CD4-positive, alpha-beta T cell treated with Interleukin-4 for 1 hour (primary cell): ENCODE data around the gene PPFIA1.
A peak's percentile ranks its signal among the peaks of the same experiment; 100 is the strongest.

Source experiments
- DNase-seq, 2 donors: peaks; one replicate each; pipeline ENCODE4 v3.0.0-alpha.2; 2020 to 2022

PPFIA1 gene

GRCh38 chr11:70270104-70270876 is at the start of gene PPFIA1:
TSS of gene PPFIA1 (plus strand) at chr11:70270690. CDS start at chr11:70272173, 1,483 bp downstream.
- peak; percentile 93 to 95 for DNase-seq

GRCh38 chr11:70220920-70221319 is 49.6 kb upstream of the PPFIA1 start:
- DNase-seq = no peak

GRCh38 chr11:70225681-70226177 is 44.8 kb upstream of the PPFIA1 start:
- DNase-seq = no peak

GRCh38 chr11:70226183-70226582 is 44.3 kb upstream of the PPFIA1 start:
- DNase-seq = no peak

GRCh38 chr11:70226967-70227366 is 43.5 kb upstream of the PPFIA1 start:
- DNase-seq = no peak

- no peak for DNase-seq
These were observed 40.8 kb upstream of the PPFIA1 start for GRCh38 chr11:70229737-70230136.

- DNase-seq = no peak
These were observed 40.2 kb upstream of the PPFIA1 start for GRCh38 chr11:70230151-70230839.

- no peak for DNase-seq
These were observed 39.4 kb upstream of the PPFIA1 start for GRCh38 chr11:70230840-70231710.

- no peak for DNase-seq
These were observed 37.5 kb upstream of the PPFIA1 start for GRCh38 chr11:70233034-70233433.

GRCh38 chr11:70233511-70233934 is 37.0 kb upstream of the PPFIA1 start:
- DNase-seq = no peak

- DNase-seq = no peak
These were observed 36.5 kb upstream of the PPFIA1 start for GRCh38 chr11:70233962-70234361.

- DNase-seq = no peak
These were observed 30.2 kb upstream of the PPFIA1 start for GRCh38 chr11:70240337-70240736.

- DNase-seq = no peak
These were observed 28.8 kb upstream of the PPFIA1 start for GRCh38 chr11:70241709-70242108.

- DNase-seq = no peak
These were observed 27.6 kb upstream of the PPFIA1 start for GRCh38 chr11:70242885-70243284.

- no peak for DNase-seq
These were observed 26.4 kb upstream of the PPFIA1 start for GRCh38 chr11:70243912-70244652.

- DNase-seq = no peak
These were observed 25.8 kb upstream of the PPFIA1 start for GRCh38 chr11:70244698-70245097.

GRCh38 chr11:70246196-70246595 is 24.3 kb upstream of the PPFIA1 start:
- no peak for DNase-seq

GRCh38 chr11:70247042-70247709 is 23.3 kb upstream of the PPFIA1 start:
- DNase-seq = no peak

GRCh38 chr11:70247710-70248072 is 22.8 kb upstream of the PPFIA1 start:
- DNase-seq = no peak

- no peak for DNase-seq
These were observed 19.4 kb upstream of the PPFIA1 start for GRCh38 chr11:70250876-70251658.
